Activated CD4-positive, alpha-beta T cell treated with anti-CD3 and anti-CD28 coated beads for 1 hour (primary cell): ENCODE data around the gene ILKAP.

Source experiments
- DNase-seq: peaks from one replicate; pipeline ENCODE4 v3.0.0-alpha.2; 2020

ILKAP gene

GRCh38 chr2:238133499-238134392, 69.7 kb downstream of the ILKAP start:
- DNase-seq = no peak

GRCh38 chr2:238132463-238133450, 70.7 kb downstream of the ILKAP start:
- DNase-seq = no peak

GRCh38 chr2:238131761-238132462, 71.6 kb downstream of the ILKAP start:
- no peak for DNase-seq

- no peak for DNase-seq
These were observed 72.5 kb downstream of the ILKAP start for GRCh38 chr2:238130696-238131628.

- no peak for DNase-seq
These were observed 73.3 kb downstream of the ILKAP start for GRCh38 chr2:238130111-238130695.

- DNase-seq = no peak
These were observed 74.1 kb downstream of the ILKAP start for GRCh38 chr2:238129166-238130010.

- no peak for DNase-seq
These were observed 74.9 kb downstream of the ILKAP start for GRCh38 chr2:238128534-238129001.

GRCh38 chr2:238128061-238128440, 75.4 kb downstream of the ILKAP start:
- no peak for DNase-seq

GRCh38 chr2:238127165-238128060, 76.1 kb downstream of the ILKAP start:
- no peak for DNase-seq

- DNase-seq = no peak
These were observed 76.7 kb downstream of the ILKAP start for GRCh38 chr2:238126775-238127164.

GRCh38 chr2:238126338-238126737, 77.2 kb downstream of the ILKAP start:
- DNase-seq = no peak

GRCh38 chr2:238125127-238125885, 78.2 kb downstream of the ILKAP start:
- DNase-seq = no peak

- DNase-seq = no peak
These were observed 78.9 kb downstream of the ILKAP start for GRCh38 chr2:238124488-238125126.

GRCh38 chr2:238123991-238124470, 79.5 kb downstream of the ILKAP start:
- DNase-seq = no peak

GRCh38 chr2:238123218-238123971, 80.1 kb downstream of the ILKAP start:
- DNase-seq = no peak

- no peak for DNase-seq
These were observed 80.9 kb downstream of the ILKAP start for GRCh38 chr2:238122287-238123217.
